ENCODE data around the gene GRXCR2.

GRXCR2 gene

GRCh38 chr5:145859897-145860296 lies 12.9 kb downstream of the GRXCR2 start:
- Histone ChIP-seq H3K4me3 (ENCODE audit: low read length, poor library complexity, severe bottlenecking) (no peak overlapping the region), H3K4me1 (ENCODE audit: insufficient read depth, low read length, poor library complexity, severe bottlenecking) (peaks cover 19% of the 10 kb centered on the region), H3K9me3 (ENCODE audit: insufficient read depth, low read depth, low read length) (no peaks in the 10 kb centered on the region), H3K27me3 (ENCODE audit: insufficient read depth, low read length, poor library complexity, severe bottlenecking) (no peaks in the 10 kb centered on the region), H3K36me3 (ENCODE audit: insufficient read depth, low read length) (no peaks in the 10 kb centered on the region), H3K4me2 (ENCODE audit: low read depth, low read length, poor library complexity, severe bottlenecking) (no peak overlapping the region), H3F3A (ENCODE audit: low read depth) (peaks cover 3% of the 10 kb centered on the region; the same call in 1 of the 2 replicates), H3K9me2 (replicated peaks; ENCODE audit: low read depth, low read length) (no peaks in the 10 kb centered on the region), H3K79me2 (ENCODE audit: insufficient read depth, low read length) (no peaks in the 10 kb centered on the region), H3K9ac (ENCODE audit: low read depth, low read length, poor library complexity, severe bottlenecking) (no peak overlapping the region), H2AFZ (ENCODE audit: low read length) (no peak overlapping the region), H4K20me1 (ENCODE audit: insufficient read depth, low read length, poor library complexity, severe bottlenecking) (no peaks in the 10 kb centered on the region)
- TF ChIP-seq EZH2phosphoT487 (IDR thresholded peaks at IDR 0.05; ENCODE audit: borderline replicate concordance) (no peak), CTCF (conservative IDR thresholded peaks at IDR 0.05; ENCODE audit: low read length) (peak; percentile 56)

DNA sequence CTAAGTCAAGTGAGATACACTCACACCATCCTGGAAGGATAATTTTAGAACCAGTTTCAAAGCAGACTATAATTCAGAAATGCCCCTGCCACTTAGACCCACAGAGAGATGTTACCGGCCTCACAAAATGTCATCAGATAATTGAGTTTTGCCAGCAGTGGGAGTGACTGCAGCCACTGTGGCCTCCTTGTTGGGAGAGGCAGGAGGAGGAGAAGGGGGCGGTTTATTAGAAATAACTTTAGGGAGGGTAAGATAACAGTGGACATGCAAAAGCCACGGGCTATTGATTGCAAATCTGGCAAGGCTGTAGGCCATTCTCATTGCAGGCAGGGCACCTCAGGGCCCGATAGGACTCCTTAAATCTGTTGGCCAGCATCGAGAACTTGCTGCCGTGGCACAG lies 13.4 kb downstream of the GRXCR2 start:
- Histone ChIP-seq H3K4me2 (ENCODE audit: low read depth, low read length, poor library complexity, severe bottlenecking) (no peak overlapping the region), H3K36me3 (ENCODE audit: insufficient read depth, low read length) (no peaks in the 10 kb centered on the region), H2AFZ (ENCODE audit: low read length) (no peak overlapping the region), H3K4me1 (ENCODE audit: insufficient read depth, low read length, poor library complexity, severe bottlenecking) (peaks cover 23% of the 10 kb centered on the region), H4K20me1 (ENCODE audit: insufficient read depth, low read length, poor library complexity, severe bottlenecking) (no peaks in the 10 kb centered on the region), H3K9me2 (replicated peaks; ENCODE audit: low read depth, low read length) (no peaks in the 10 kb centered on the region), H3K9me3 (ENCODE audit: insufficient read depth, low read depth, low read length) (no peaks in the 10 kb centered on the region), H3K4me3 (ENCODE audit: low read length, poor library complexity, severe bottlenecking) (no peak overlapping the region), H3K9ac (ENCODE audit: low read depth, low read length, poor library complexity, severe bottlenecking) (no peak overlapping the region), H3F3A (ENCODE audit: low read depth) (peaks cover 3% of the 10 kb centered on the region; the same call in 1 of the 2 replicates), H3K27me3 (ENCODE audit: insufficient read depth, low read length, poor library complexity, severe bottlenecking) (no peaks in the 10 kb centered on the region), H3K79me2 (ENCODE audit: insufficient read depth, low read length) (no peaks in the 10 kb centered on the region)
- TF ChIP-seq EZH2phosphoT487 (IDR thresholded peaks at IDR 0.05; ENCODE audit: borderline replicate concordance) (no peak), CTCF (conservative IDR thresholded peaks at IDR 0.05; ENCODE audit: low read length) (no peak)

DNA sequence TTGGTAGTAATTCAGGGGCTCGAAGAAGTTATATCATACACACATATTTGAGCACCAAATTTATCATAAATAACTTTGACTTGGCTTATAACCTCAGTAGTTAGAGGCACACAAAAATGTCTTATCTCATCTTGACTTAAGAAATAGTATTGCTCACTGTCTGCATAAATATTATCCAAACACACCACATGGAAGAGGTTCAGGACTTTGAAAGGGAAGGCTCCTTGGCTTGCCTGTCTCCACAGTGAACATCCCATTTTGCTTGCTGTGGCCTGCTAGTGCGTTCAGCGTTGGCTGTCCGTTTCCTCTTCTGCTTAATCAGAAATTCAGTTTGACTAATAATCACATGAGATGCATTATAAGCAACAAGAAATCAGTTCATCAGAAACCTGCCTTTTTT lies 13.9 kb downstream of the GRXCR2 start:
- Histone ChIP-seq H3K9me2 (replicated peaks; ENCODE audit: low read depth, low read length) (no peaks in the 10 kb centered on the region), H2AFZ (ENCODE audit: low read length) (no peak overlapping the region), H3K27me3 (ENCODE audit: insufficient read depth, low read length, poor library complexity, severe bottlenecking) (no peaks in the 10 kb centered on the region), H3K9ac (ENCODE audit: low read depth, low read length, poor library complexity, severe bottlenecking) (no peak overlapping the region), H3F3A (ENCODE audit: low read depth) (peaks cover 3% of the 10 kb centered on the region; the same call in 1 of the 2 replicates), H3K79me2 (ENCODE audit: insufficient read depth, low read length) (no peaks in the 10 kb centered on the region), H3K36me3 (ENCODE audit: insufficient read depth, low read length) (no peaks in the 10 kb centered on the region), H3K4me2 (ENCODE audit: low read depth, low read length, poor library complexity, severe bottlenecking) (no peak overlapping the region), H4K20me1 (ENCODE audit: insufficient read depth, low read length, poor library complexity, severe bottlenecking) (no peaks in the 10 kb centered on the region), H3K9me3 (ENCODE audit: insufficient read depth, low read depth, low read length) (no peaks in the 10 kb centered on the region), H3K4me3 (ENCODE audit: low read length, poor library complexity, severe bottlenecking) (no peak overlapping the region), H3K4me1 (ENCODE audit: insufficient read depth, low read length, poor library complexity, severe bottlenecking) (peaks cover 28% of the 10 kb centered on the region)
- TF ChIP-seq EZH2phosphoT487 (IDR thresholded peaks at IDR 0.05; ENCODE audit: borderline replicate concordance) (no peak), CTCF (conservative IDR thresholded peaks at IDR 0.05; ENCODE audit: low read length) (no peak)
